Gastroesophageal sphincter (tissue), 3 donors: ENCODE results near the gene MAP7.

Source experiments
- CTCF ChIP-seq, 4 experiments: fragments of 200-600 bp in 2 of 4; fragments of 450-650 bp in 2 of 4; sonication (generic) in 1 of 4; IDR thresholded peaks; one replicate each; pipeline ENCODE4 v1.5.1; 2017 to 2019; ENCODE audit warnings: antibody characterized with exemption in 4 of 4, mild to moderate bottlenecking in 2 of 4, moderate library complexity in 2 of 4
- EP300 ChIP-seq: sonication (generic); formaldehyde crosslinking; IDR thresholded peaks from one replicate; pipeline ENCODE4 v1.6.1; 2017; ENCODE audit warnings: antibody characterized with exemption, mild to moderate bottlenecking
- POLR2A ChIP-seq, 2 donors: fragments of 450-650 bp; IDR thresholded peaks; one replicate each; pipeline ENCODE4 v1.6.1; 2017; ENCODE audit warnings: antibody characterized with exemption in 2 of 2, mild to moderate bottlenecking in 2 of 2, moderate library complexity in 1 of 2
- POLR2AphosphoS5 ChIP-seq: sonication (generic); formaldehyde crosslinking; IDR thresholded peaks from one replicate; pipeline ENCODE4 v1.6.1; 2017; ENCODE audit warnings: antibody characterized with exemption

- no peak for TF ChIP-seq CTCF (IDR thresholded peaks at IDR 0.05)
- no peak for TF ChIP-seq EP300
- no peak for TF ChIP-seq POLR2AphosphoS5
- TF ChIP-seq POLR2A (IDR thresholded peaks at IDR 0.05) = no peak
These were observed 86.1 kb downstream of the MAP7 start for GRCh38 chr6:136464148-136464547.
